ENCODE measurements around the gene ABCA9. TPM values are rescaled to one million over a fixed set of nuclear protein-coding genes. Genes with fewer than 3 reads are reported as not detected.

ABCA9 gene
- total RNA-seq, 1 donor = 23.2 TPM

DNA sequence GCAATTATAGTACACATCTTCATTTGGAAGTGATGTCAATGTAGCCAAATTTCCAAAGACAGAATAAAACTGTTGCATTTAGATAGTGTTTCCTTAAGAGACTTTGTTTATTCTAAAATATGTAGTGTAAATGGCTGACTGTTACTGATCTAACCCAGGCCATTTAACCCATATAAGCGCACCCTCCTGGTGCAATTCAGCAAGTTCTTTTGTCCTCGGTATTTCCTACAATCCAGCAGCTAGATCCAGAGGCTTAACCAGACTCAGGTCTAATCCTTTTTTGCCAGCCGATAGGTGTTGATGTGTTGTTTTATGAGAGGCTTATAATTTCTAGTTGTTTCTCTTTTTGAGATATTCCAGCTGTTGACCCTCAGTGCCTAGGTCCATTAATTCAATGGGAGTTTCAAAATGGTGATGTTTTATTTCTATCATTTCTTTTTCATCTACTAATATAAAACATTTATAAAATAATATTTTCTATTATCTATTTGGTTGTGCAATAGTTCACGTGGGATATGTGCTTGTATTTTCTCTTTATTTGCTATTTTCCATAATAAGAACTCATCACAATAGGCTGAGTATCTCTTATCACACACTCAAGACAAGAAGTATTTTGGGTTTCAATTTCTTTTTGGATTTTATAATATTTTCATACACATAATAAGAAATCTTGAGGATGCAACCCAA, 14.5 kb downstream of the ABCA9 start:
- Histone ChIP-seq H3K27ac (ENCODE audit: low read depth, low read length) (no peak overlapping the region), H3K4me3 (ENCODE audit: insufficient read depth, low read length) (no peak overlapping the region)
- DNase-seq (ENCODE audit: insufficient read length, low spot score, missing footprints) = no peak

GRCh38 chr17:69045646-69046045, 15.1 kb downstream of the ABCA9 start:
- TF ChIP-seq, protein P1, sequence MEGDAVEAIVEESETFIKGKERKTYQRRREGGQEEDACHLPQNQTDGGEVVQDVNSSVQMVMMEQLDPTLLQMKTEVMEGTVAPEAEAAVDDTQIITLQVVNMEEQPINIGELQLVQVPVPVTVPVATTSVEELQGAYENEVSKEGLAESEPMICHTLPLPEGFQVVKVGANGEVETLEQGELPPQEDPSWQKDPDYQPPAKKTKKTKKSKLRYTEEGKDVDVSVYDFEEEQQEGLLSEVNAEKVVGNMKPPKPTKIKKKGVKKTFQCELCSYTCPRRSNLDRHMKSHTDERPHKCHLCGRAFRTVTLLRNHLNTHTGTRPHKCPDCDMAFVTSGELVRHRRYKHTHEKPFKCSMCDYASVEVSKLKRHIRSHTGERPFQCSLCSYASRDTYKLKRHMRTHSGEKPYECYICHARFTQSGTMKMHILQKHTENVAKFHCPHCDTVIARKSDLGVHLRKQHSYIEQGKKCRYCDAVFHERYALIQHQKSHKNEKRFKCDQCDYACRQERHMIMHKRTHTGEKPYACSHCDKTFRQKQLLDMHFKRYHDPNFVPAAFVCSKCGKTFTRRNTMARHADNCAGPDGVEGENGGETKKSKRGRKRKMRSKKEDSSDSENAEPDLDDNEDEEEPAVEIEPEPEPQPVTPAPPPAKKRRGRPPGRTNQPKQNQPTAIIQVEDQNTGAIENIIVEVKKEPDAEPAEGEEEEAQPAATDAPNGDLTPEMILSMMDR (IDR thresholded peaks at IDR 0.05; ENCODE audit: extremely low read depth, low read depth, low read length) = no peak
- Histone ChIP-seq H3K27ac (ENCODE audit: low read depth, low read length) (no peak overlapping the region), H3K27me3 (ENCODE audit: insufficient read depth, low read length) (no peaks in the 10 kb centered on the region), H3K9me3 (ENCODE audit: low read depth, low read length) (no peaks in the 10 kb centered on the region), H3K4me3 (ENCODE audit: insufficient read depth, low read length) (no peak overlapping the region), H4K20me1 (ENCODE audit: insufficient read depth, low read length) (no peaks in the 10 kb centered on the region), H3K4me2 (ENCODE audit: insufficient read depth, low read length) (no peak overlapping the region), H3K79me2 (ENCODE audit: insufficient read depth, low read length) (no peaks in the 10 kb centered on the region), H3K36me3 (ENCODE audit: insufficient read depth, low read length) (no peaks in the 10 kb centered on the region), H3K4me1 (ENCODE audit: insufficient read depth, low read length) (peaks cover 16% of the 10 kb centered on the region), H2AFZ (ENCODE audit: low read length) (no peak overlapping the region)
- DNase-seq (ENCODE audit: insufficient read length, low spot score, missing footprints) = no peak

More for the DNA sequence above, 14.5 kb downstream of the ABCA9 start:
- TF ChIP-seq, protein P1 (IDR thresholded peaks at IDR 0.05; ENCODE audit: extremely low read depth, low read depth, low read length) = no peak
- Histone ChIP-seq H4K20me1 (ENCODE audit: insufficient read depth, low read length) (no peaks in the 10 kb centered on the region), H3K4me1 (ENCODE audit: insufficient read depth, low read length) (peaks cover 20% of the 10 kb centered on the region), H3K27me3 (ENCODE audit: insufficient read depth, low read length) (no peaks in the 10 kb centered on the region), H3K36me3 (ENCODE audit: insufficient read depth, low read length) (no peaks in the 10 kb centered on the region), H2AFZ (ENCODE audit: low read length) (no peak overlapping the region), H3K9me3 (ENCODE audit: low read depth, low read length) (no peaks in the 10 kb centered on the region), H3K4me2 (ENCODE audit: insufficient read depth, low read length) (no peak overlapping the region), H3K79me2 (ENCODE audit: insufficient read depth, low read length) (no peaks in the 10 kb centered on the region)

DNA sequence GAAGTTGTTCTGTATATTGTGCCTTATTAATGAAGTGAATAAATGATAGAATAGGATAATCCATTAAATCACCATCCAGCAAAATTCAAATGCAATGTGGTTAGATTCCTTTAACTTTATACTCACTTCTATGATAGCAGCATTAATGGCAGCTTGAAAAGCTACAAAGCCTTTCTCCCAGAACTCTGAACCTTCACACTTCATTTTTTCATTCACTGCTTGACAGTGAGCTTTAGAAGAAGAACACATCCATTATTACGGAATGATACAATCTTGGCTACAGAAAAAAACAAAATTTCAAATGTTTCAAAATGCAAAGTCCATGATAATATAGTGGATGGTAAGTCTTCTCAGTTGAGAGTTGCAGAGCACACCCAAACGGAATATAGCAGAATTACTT, 16.4 kb downstream of the ABCA9 start:
- TF ChIP-seq, protein P1 (IDR thresholded peaks at IDR 0.05; ENCODE audit: extremely low read depth, low read depth, low read length) = no peak
- Histone ChIP-seq H3K27ac (ENCODE audit: low read depth, low read length) (no peak overlapping the region), H3K4me1 (ENCODE audit: insufficient read depth, low read length) (peaks cover 13% of the 10 kb centered on the region), H3K9me3 (ENCODE audit: low read depth, low read length) (no peaks in the 10 kb centered on the region), H3K79me2 (ENCODE audit: insufficient read depth, low read length) (no peaks in the 10 kb centered on the region), H3K4me2 (ENCODE audit: insufficient read depth, low read length) (no peak overlapping the region), H3K27me3 (ENCODE audit: insufficient read depth, low read length) (no peaks in the 10 kb centered on the region), H3K4me3 (ENCODE audit: insufficient read depth, low read length) (no peak overlapping the region), H2AFZ (ENCODE audit: low read length) (no peak overlapping the region), H4K20me1 (ENCODE audit: insufficient read depth, low read length) (no peaks in the 10 kb centered on the region), H3K36me3 (ENCODE audit: insufficient read depth, low read length) (no peaks in the 10 kb centered on the region)
- no peak for DNase-seq (ENCODE audit: insufficient read length, low spot score, missing footprints)

GRCh38 chr17:69043098-69043734, 17.5 kb downstream of the ABCA9 start:
- no peak overlapping the region for H3K4me3 ChIP-seq (ENCODE audit: insufficient read depth, low read length)
- H3K27me3 ChIP-seq (ENCODE audit: insufficient read depth, low read length) = no peaks in the 10 kb centered on the region
- no peak overlapping the region for H3K27ac ChIP-seq (ENCODE audit: low read depth, low read length)
- no peak overlapping the region for H2AFZ ChIP-seq (ENCODE audit: low read length)
- peaks cover 13% of the 10 kb centered on the region for H3K4me1 ChIP-seq (ENCODE audit: insufficient read depth, low read length)
- H3K9me3 ChIP-seq (ENCODE audit: low read depth, low read length) = no peaks in the 10 kb centered on the region
- DNase-seq (ENCODE audit: insufficient read length, low spot score, missing footprints) = no peak
- H3K4me2 ChIP-seq (ENCODE audit: insufficient read depth, low read length) = no peak overlapping the region
- H4K20me1 ChIP-seq (ENCODE audit: insufficient read depth, low read length) = no peaks in the 10 kb centered on the region
- TF ChIP-seq, protein P1 (IDR thresholded peaks at IDR 0.05; ENCODE audit: extremely low read depth, low read depth, low read length) = no peak
- no peaks in the 10 kb centered on the region for H3K36me3 ChIP-seq (ENCODE audit: insufficient read depth, low read length)
- no peaks in the 10 kb centered on the region for H3K79me2 ChIP-seq (ENCODE audit: insufficient read depth, low read length)

Data from osteoblast (primary cell).